GM21723 (cell line): ENCODE results near the gene TRIM36.

Experiments used
- ATAC-seq: cut with Tn5 transposase; IDR thresholded peaks from one replicate; pipeline ENCODE4 v1.9.1; 2021; ENCODE audit warnings: mild to moderate bottlenecking, moderate library complexity; ENCODE audit not compliant: unreplicated experiment

TRIM36 gene

GRCh38 chr5:115166744-115167393 lies 2.8 kb downstream of the TRIM36 start:
- ATAC-seq: no peak

- ATAC-seq: no peak
These were observed 3.9 kb downstream of the TRIM36 start for GRCh38 chr5:115165790-115166189.

GRCh38 chr5:115160975-115161475 lies 8.7 kb downstream of the TRIM36 start:
- no peak for ATAC-seq

GRCh38 chr5:115151208-115151805 lies 18.4 kb downstream of the TRIM36 start:
- ATAC-seq: no peak

- ATAC-seq: no peak
These were observed 19.2 kb downstream of the TRIM36 start for GRCh38 chr5:115150512-115150911.

- ATAC-seq: no peak
These were observed 22.7 kb downstream of the TRIM36 start for GRCh38 chr5:115147052-115147451.

GRCh38 chr5:115136294-115136693 lies 33.4 kb downstream of the TRIM36 start:
- no peak for ATAC-seq

- peak; percentile 68 for ATAC-seq
These were observed 37.2 kb downstream of the TRIM36 start for GRCh38 chr5:115132465-115132864.

GRCh38 chr5:115126303-115126702 lies 43.4 kb downstream of the TRIM36 start:
- ATAC-seq: no peak

GRCh38 chr5:115124741-115125140 lies 45.0 kb downstream of the TRIM36 start:
- no peak for ATAC-seq

GRCh38 chr5:115116001-115116400 lies 53.7 kb downstream of the TRIM36 start:
- no peak for ATAC-seq

GRCh38 chr5:115109840-115110239 lies 59.9 kb downstream of the TRIM36 start:
- no peak for ATAC-seq

GRCh38 chr5:115109356-115109755 lies 60.4 kb downstream of the TRIM36 start:
- ATAC-seq: no peak

- no peak for ATAC-seq
These were observed 69.3 kb downstream of the TRIM36 start for GRCh38 chr5:115100319-115100955.

- peak; percentile 91 for ATAC-seq
These were observed 71.5 kb downstream of the TRIM36 start for GRCh38 chr5:115098041-115098702.

GRCh38 chr5:115097236-115097635 lies 72.5 kb downstream of the TRIM36 start:
- ATAC-seq: no peak

- ATAC-seq: no peak
These were observed 73.5 kb downstream of the TRIM36 start for GRCh38 chr5:115096034-115096769.

- ATAC-seq: no peak
These were observed 81.8 kb downstream of the TRIM36 start for GRCh38 chr5:115087951-115088350.

- no peak for ATAC-seq
These were observed 83.2 kb downstream of the TRIM36 start for GRCh38 chr5:115086473-115086872.

- ATAC-seq: no peak
These were observed 85.4 kb downstream of the TRIM36 start for GRCh38 chr5:115084246-115084793.
